ENCODE results near the gene ARHGAP42. TPM values are rescaled to one million over a fixed set of nuclear protein-coding genes. Genes with fewer than 3 reads are reported as not detected.

Gene ARHGAP42
- polyA plus RNA-seq, 1 donor (not counting 4 experiments of a cell fraction or from before 2014, with no cell fraction given) = 5.5 TPM

GRCh38 chr11:100883830-100884229, 196.7 kb downstream of the ARHGAP42 start:
- Histone ChIP-seq H4K20me1 (ENCODE audit: control insufficient read depth, extremely low read depth, insufficient read depth, low read length) (no peaks in the 10 kb centered on the region), H3K4me2 (ENCODE audit: control insufficient read depth, extremely low read depth, insufficient read depth, low read depth, low read length) (no peak overlapping the region), H3K27ac (ENCODE audit: control insufficient read depth, insufficient read depth, low read length) (no peak overlapping the region), H2AFZ (ENCODE audit: control insufficient read depth, low read length) (no peak overlapping the region), H3K9me1 (ENCODE audit: control insufficient read depth, extremely low read depth, insufficient read depth, low read length) (peaks cover 2% of the 10 kb centered on the region), H3K9me3 (ENCODE audit: control insufficient read depth, low read depth, low read length) (no peaks in the 10 kb centered on the region), H3K27me3 (ENCODE audit: control insufficient read depth, extremely low read depth, insufficient read depth, low read length) (no peaks in the 10 kb centered on the region), H3K4me3 (ENCODE audit: control insufficient read depth in 2 of 3, extremely low read depth in 1 of 3, insufficient read depth in 2 of 3, low read depth in 1 of 3, low read length in 3 of 3) (no peak overlapping the region), H3K9ac (ENCODE audit: control insufficient read depth, extremely low read depth, insufficient read depth, low read length) (no peak overlapping the region), H3K79me2 (ENCODE audit: control insufficient read depth, insufficient read depth, low read length) (no peaks in the 10 kb centered on the region), H3K36me3 (ENCODE audit: control insufficient read depth in 2 of 2, extremely low read depth in 1 of 2, insufficient read depth in 2 of 2, low read length in 2 of 2) (no peaks in the 10 kb centered on the region), H3K4me1 (ENCODE audit: control insufficient read depth, extremely low read depth, insufficient read depth, low read length) (peaks cover 4% of the 10 kb centered on the region)
- FAIRE-seq (no peak), DNase-seq (ENCODE audit: low read depth, low spot score) (no peak)
- dilution Hi-C loops (cut with MboI; ENCODE audit: extremely low pct_ligation_motif_present, low sequenced_read_pairs) = no loop called here
- TF ChIP-seq EZH2 (IDR thresholded peaks at IDR 0.05; ENCODE audit: low read length) (no peak), CTCF (optimal IDR thresholded peaks at IDR 0.05 in 1 of 3, IDR thresholded peaks at IDR 0.05 in 1 of 3, conservative IDR thresholded peaks at IDR 0.05 in 1 of 3; ENCODE audit: extremely low read depth in 1 of 3, insufficient read depth in 2 of 3, low read length in 3 of 3) (no peak)

GRCh38 chr11:100887659-100888058, 200.6 kb downstream of the ARHGAP42 start:
- H3K9me3 ChIP-seq (ENCODE audit: control insufficient read depth, low read depth, low read length) = no peaks in the 10 kb centered on the region
- H3K27ac ChIP-seq (ENCODE audit: control insufficient read depth, insufficient read depth, low read length) = no peak overlapping the region
- H3K4me3 ChIP-seq (ENCODE audit: control insufficient read depth in 2 of 3, extremely low read depth in 1 of 3, insufficient read depth in 2 of 3, low read depth in 1 of 3, low read length in 3 of 3) = no peak overlapping the region
- DNase-seq (ENCODE audit: low read depth, low spot score) (no peak), FAIRE-seq (no peak)
- peaks cover 2% of the 10 kb centered on the region for H3K9me1 ChIP-seq (ENCODE audit: control insufficient read depth, extremely low read depth, insufficient read depth, low read length)
- dilution Hi-C loops (cut with MboI; ENCODE audit: extremely low pct_ligation_motif_present, low sequenced_read_pairs) = no loop called here
- H2AFZ ChIP-seq (ENCODE audit: control insufficient read depth, low read length) = no peak overlapping the region
- no peak overlapping the region for H3K4me2 ChIP-seq (ENCODE audit: control insufficient read depth, extremely low read depth, insufficient read depth, low read depth, low read length)
- H3K79me2 ChIP-seq (ENCODE audit: control insufficient read depth, insufficient read depth, low read length) = no peaks in the 10 kb centered on the region
- no peaks in the 10 kb centered on the region for H3K36me3 ChIP-seq (ENCODE audit: control insufficient read depth in 2 of 2, extremely low read depth in 1 of 2, insufficient read depth in 2 of 2, low read length in 2 of 2)
- H3K27me3 ChIP-seq (ENCODE audit: control insufficient read depth, extremely low read depth, insufficient read depth, low read length) = no peaks in the 10 kb centered on the region
- no peaks in the 10 kb centered on the region for H4K20me1 ChIP-seq (ENCODE audit: control insufficient read depth, extremely low read depth, insufficient read depth, low read length)
- no peak overlapping the region for H3K9ac ChIP-seq (ENCODE audit: control insufficient read depth, extremely low read depth, insufficient read depth, low read length)
- no peak for TF ChIP-seq CTCF (optimal IDR thresholded peaks at IDR 0.05 in 1 of 3, IDR thresholded peaks at IDR 0.05 in 1 of 3, conservative IDR thresholded peaks at IDR 0.05 in 1 of 3; ENCODE audit: extremely low read depth in 1 of 3, insufficient read depth in 2 of 3, low read length in 3 of 3)
- no peak for TF ChIP-seq EZH2 (IDR thresholded peaks at IDR 0.05; ENCODE audit: low read length)
- H3K4me1 ChIP-seq (ENCODE audit: control insufficient read depth, extremely low read depth, insufficient read depth, low read length) = peaks cover 4% of the 10 kb centered on the region
